ENCODE measurements around the gene PPIH.

PPIH gene

GRCh38 chr1:42669936-42670335 is 11.7 kb downstream of the PPIH start (continued):
- TF ChIP-seq ZNF416 (tag by site-specific recombination; IDR thresholded peaks at IDR 0.05) (no peak), ZNF544 (tag by site-specific recombination; IDR thresholded peaks at IDR 0.05) (no peak)

- POLR2A ChIA-PET, result interaction anchor here (0.5 to 4.5 kb wide), 3 partner anchors 12 to 307 kb away, joined by 4 to 17 read pairs (median 5); partner anchors contain the start of genes PPIH and YBX1
- H3K36me3 ChIP-seq (ENCODE audit: control insufficient read depth in 2 of 2, insufficient read depth in 1 of 2, low read length in 2 of 2), result peaks cover 38 to 96% of the 10 kb centered on the region in 2 experiments
- H3K27ac ChIP-seq (ENCODE audit: extremely low read depth, low read depth, low read length), result no peak overlapping the region
- CTCF ChIA-PET, result interaction anchor here (1.0 kb wide), 1 partner anchor 10 kb away, joined by 3 read pairs; no protein-coding TSS in a partner anchor
- H3K4me3 ChIP-seq (ENCODE audit: low read depth, low read length), result no peak overlapping the region
- no peaks in the 10 kb centered on the region for H3K4me1 ChIP-seq (ENCODE audit: control insufficient read depth, insufficient read depth, low read length)
- no peaks in the 10 kb centered on the region for H3K9me3 ChIP-seq (ENCODE audit: control insufficient read depth, insufficient read depth, low read depth, low read length)
- no peak for TF ChIP-seq ZNF26 (tag by site-specific recombination; IDR thresholded peaks at IDR 0.05)
- TF ChIP-seq ZNF555 (tag by site-specific recombination; conservative IDR thresholded peaks at IDR 0.05), result no peak
- TF ChIP-seq ZNF324 (tag by site-specific recombination; IDR thresholded peaks at IDR 0.05), result no peak
- TF ChIP-seq SCRT2 (tag by site-specific recombination; IDR thresholded peaks at IDR 0.05), result peak; percentile 62; the same call in 1 of the 2 replicates
- TF ChIP-seq, protein P1, sequence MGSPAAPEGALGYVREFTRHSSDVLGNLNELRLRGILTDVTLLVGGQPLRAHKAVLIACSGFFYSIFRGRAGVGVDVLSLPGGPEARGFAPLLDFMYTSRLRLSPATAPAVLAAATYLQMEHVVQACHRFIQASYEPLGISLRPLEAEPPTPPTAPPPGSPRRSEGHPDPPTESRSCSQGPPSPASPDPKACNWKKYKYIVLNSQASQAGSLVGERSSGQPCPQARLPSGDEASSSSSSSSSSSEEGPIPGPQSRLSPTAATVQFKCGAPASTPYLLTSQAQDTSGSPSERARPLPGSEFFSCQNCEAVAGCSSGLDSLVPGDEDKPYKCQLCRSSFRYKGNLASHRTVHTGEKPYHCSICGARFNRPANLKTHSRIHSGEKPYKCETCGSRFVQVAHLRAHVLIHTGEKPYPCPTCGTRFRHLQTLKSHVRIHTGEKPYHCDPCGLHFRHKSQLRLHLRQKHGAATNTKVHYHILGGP (tag by site-specific recombination; IDR thresholded peaks at IDR 0.05), result no peak
These were observed 12.2 kb downstream of the PPIH start for GRCh38 chr1:42670425-42670824.

DNA sequence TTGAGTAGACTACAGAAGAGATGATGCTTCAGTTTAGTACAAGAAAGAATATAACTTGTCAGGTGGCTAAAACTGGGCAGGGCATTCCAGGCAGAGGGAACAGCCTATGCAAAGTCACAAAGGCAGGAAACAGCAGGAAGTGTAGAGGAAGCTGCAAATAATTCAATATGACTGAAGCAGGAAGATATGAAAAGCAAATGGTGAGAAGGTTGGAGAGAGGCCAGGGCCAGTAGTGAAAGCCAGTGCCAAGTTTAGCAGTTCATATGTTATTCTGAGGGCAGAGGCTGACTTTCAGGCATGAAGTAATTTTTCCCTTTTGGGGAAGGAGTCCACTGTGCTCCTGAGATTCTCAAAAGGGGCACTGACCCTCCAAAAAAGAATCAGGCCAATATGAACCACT is 16.0 kb downstream of the PPIH start:
- no peak overlapping the region for H3K27ac ChIP-seq (ENCODE audit: extremely low read depth, low read depth, low read length)
- ChIA-PET CTCF (no interaction called here), POLR2A (no interaction called here)
- TF ChIP-seq ZNF433 (tag by site-specific recombination; IDR thresholded peaks at IDR 0.05; ENCODE audit: low read depth) (no peak), ZSCAN16 (tag by site-specific recombination; IDR thresholded peaks at IDR 0.05) (no peak), ZNF2 (tag by site-specific recombination; IDR thresholded peaks at IDR 0.05) (no peak), ZNF830 (tag by site-specific recombination; IDR thresholded peaks at IDR 0.05; ENCODE audit: low read depth) (no peak), RBAK (tag by site-specific recombination; IDR thresholded peaks at IDR 0.05) (no peak), ZNF184 (tag by site-specific recombination; IDR thresholded peaks at IDR 0.05) (no peak), KLF16 (tag by site-specific recombination; IDR thresholded peaks at IDR 0.05) (no peak), ZSCAN4 (tag by site-specific recombination; IDR thresholded peaks at IDR 0.05) (no peak)
- TF ChIP-seq, protein P2, sequence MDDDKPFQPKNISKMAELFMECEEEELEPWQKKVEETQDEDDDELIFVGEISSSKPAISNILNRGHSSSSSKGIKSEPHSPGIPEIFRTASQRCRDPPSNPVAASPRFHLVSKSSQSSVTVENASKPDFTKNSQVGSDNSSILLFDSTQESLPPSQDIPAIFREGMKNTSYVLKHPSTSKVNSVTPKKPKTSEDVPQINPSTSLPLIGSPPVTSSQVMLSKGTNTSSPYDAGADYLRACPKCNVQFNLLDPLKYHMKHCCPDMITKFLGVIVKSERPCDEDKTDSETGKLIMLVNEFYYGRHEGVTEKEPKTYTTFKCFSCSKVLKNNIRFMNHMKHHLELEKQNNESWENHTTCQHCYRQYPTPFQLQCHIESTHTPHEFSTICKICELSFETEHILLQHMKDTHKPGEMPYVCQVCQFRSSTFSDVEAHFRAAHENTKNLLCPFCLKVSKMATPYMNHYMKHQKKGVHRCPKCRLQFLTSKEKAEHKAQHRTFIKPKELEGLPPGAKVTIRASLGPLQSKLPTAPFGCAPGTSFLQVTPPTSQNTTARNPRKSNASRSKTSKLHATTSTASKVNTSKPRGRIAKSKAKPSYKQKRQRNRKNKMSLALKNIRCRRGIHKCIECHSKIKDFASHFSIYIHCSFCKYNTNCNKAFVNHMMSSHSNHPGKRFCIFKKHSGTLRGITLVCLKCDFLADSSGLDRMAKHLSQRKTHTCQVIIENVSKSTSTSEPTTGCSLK (tag by site-specific recombination; IDR thresholded peaks at IDR 0.05), result no peak
- TF ChIP-seq, protein P3, sequence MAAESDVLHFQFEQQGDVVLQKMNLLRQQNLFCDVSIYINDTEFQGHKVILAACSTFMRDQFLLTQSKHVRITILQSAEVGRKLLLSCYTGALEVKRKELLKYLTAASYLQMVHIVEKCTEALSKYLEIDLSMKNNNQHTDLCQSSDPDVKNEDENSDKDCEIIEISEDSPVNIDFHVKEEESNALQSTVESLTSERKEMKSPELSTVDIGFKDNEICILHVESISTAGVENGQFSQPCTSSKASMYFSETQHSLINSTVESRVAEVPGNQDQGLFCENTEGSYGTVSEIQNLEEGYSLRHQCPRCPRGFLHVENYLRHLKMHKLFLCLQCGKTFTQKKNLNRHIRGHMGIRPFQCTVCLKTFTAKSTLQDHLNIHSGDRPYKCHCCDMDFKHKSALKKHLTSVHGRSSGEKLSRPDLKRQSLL (tag by site-specific recombination; IDR thresholded peaks at IDR 0.05), result no peak
- TF ChIP-seq, protein P4, sequence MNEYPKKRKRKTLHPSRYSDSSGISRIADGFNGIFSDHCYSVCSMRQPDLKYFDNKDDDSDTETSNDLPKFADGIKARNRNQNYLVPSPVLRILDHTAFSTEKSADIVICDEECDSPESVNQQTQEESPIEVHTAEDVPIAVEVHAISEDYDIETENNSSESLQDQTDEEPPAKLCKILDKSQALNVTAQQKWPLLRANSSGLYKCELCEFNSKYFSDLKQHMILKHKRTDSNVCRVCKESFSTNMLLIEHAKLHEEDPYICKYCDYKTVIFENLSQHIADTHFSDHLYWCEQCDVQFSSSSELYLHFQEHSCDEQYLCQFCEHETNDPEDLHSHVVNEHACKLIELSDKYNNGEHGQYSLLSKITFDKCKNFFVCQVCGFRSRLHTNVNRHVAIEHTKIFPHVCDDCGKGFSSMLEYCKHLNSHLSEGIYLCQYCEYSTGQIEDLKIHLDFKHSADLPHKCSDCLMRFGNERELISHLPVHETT (tag by site-specific recombination; IDR thresholded peaks at IDR 0.05), result no peak
- no peak overlapping the region for H3K4me3 ChIP-seq (ENCODE audit: low read depth, low read length)
- H3K4me1 ChIP-seq (ENCODE audit: control insufficient read depth, insufficient read depth, low read length), result no peaks in the 10 kb centered on the region
- H3K36me3 ChIP-seq (ENCODE audit: control insufficient read depth in 2 of 2, insufficient read depth in 1 of 2, low read length in 2 of 2), result peaks cover 21 to 75% of the 10 kb centered on the region in 2 experiments
- no peaks in the 10 kb centered on the region for H3K9me3 ChIP-seq (ENCODE audit: control insufficient read depth, insufficient read depth, low read depth, low read length)
